Tibial nerve (tissue), 4 donors: Measurements from ENCODE around the gene SOX30.

Experiments used
- EP300 ChIP-seq, 2 donors: sonication (generic); formaldehyde crosslinking; IDR thresholded peaks; one replicate each; pipeline ENCODE4 v1.6.1; 2017; ENCODE audit warnings: antibody characterized with exemption in 2 of 2, mild to moderate bottlenecking in 1 of 2
- POLR2A ChIP-seq, 2 donors: fragments of 450-650 bp; IDR thresholded peaks; one replicate each; pipeline ENCODE4 v1.6.1; 2017; ENCODE audit warnings: antibody characterized with exemption in 2 of 2, mild to moderate bottlenecking in 2 of 2, moderate library complexity in 2 of 2
- TF ChIP-seq, protein P1 (sequence below), 5 experiments: fragments of 200-600 bp in 3 of 5; fragments of 450-650 bp in 2 of 5; sonication (generic) in 3 of 5; IDR thresholded peaks; one replicate each; pipeline ENCODE4 v1.5.1; 2016 to 2019; ENCODE audit warnings: antibody characterized with exemption in 5 of 5, mild to moderate bottlenecking in 3 of 5, moderate library complexity in 2 of 5

DNA sequence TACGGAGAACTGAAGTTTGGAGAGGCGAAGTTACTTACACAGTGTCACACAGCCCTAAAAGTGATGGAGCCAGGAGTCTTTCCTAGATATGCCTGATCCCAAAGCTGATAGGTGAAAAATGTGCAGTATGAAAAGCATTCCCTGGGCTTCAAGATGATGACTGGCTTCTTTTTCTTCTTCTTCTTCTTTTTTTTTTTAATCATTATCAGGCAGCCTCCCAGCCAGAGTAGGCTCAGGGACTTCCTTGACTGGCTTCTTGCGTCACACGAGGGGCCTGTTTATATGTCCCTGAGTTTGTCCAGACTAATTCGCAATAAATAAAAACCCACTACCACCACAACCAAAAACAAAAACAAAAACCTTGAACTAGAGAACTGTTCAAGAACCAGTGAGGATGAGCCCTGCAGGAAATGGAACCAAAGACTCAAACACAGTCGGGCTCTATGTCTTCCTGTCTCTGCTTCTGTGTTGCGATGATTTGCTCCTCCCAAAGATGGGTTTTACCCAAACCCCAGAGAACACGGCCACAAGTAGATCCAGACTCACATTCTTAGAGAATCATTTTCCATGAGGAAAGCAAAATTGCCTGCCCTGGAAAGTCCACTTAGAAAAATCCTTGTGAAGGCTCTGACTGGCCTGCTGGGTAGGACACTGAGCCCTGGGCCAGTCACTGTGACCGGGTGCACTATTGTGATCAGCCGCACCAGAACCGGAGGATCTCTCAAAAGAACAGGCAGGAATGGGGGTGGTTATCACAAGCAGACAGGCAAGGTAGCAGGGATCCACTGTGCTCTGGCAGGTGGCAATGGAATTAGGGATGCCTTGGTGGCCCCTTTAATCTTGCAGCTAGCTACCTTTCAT is 38.6 kb downstream of the SOX30 start:
- TF ChIP-seq, protein P1, sequence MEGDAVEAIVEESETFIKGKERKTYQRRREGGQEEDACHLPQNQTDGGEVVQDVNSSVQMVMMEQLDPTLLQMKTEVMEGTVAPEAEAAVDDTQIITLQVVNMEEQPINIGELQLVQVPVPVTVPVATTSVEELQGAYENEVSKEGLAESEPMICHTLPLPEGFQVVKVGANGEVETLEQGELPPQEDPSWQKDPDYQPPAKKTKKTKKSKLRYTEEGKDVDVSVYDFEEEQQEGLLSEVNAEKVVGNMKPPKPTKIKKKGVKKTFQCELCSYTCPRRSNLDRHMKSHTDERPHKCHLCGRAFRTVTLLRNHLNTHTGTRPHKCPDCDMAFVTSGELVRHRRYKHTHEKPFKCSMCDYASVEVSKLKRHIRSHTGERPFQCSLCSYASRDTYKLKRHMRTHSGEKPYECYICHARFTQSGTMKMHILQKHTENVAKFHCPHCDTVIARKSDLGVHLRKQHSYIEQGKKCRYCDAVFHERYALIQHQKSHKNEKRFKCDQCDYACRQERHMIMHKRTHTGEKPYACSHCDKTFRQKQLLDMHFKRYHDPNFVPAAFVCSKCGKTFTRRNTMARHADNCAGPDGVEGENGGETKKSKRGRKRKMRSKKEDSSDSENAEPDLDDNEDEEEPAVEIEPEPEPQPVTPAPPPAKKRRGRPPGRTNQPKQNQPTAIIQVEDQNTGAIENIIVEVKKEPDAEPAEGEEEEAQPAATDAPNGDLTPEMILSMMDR (IDR thresholded peaks at IDR 0.05), result no peak
- TF ChIP-seq POLR2A (IDR thresholded peaks at IDR 0.05) (no peak), EP300 (IDR thresholded peaks at IDR 0.05) (no peak)
